ENCODE results near the gene KMT2B.

Gene KMT2B

GRCh38 chr19:35787227-35787799 lies 69.5 kb downstream of the KMT2B start:
- Histone ChIP-seq H3K79me2 (ENCODE audit: insufficient read depth, low read length) (no peaks in the 10 kb centered on the region), H4K20me1 (ENCODE audit: insufficient read depth, low read length, poor library complexity, severe bottlenecking) (peaks cover 3% of the 10 kb centered on the region), H3K4me2 (ENCODE audit: low read depth, low read length, poor library complexity, severe bottlenecking) (no peak overlapping the region), H3K9me3 (ENCODE audit: insufficient read depth, low read depth, low read length) (no peaks in the 10 kb centered on the region), H2AFZ (ENCODE audit: low read length) (no peak overlapping the region), H3K27me3 (ENCODE audit: insufficient read depth, low read length, poor library complexity, severe bottlenecking) (no peaks in the 10 kb centered on the region), H3K9me2 (replicated peaks; ENCODE audit: low read depth, low read length) (no peaks in the 10 kb centered on the region), H3F3A (ENCODE audit: low read depth) (no peaks in the 10 kb centered on the region), H3K36me3 (ENCODE audit: insufficient read depth, low read length) (peaks cover 5% of the 10 kb centered on the region; the same call in 1 of the 2 replicates), H3K4me1 (ENCODE audit: insufficient read depth, low read length, poor library complexity, severe bottlenecking) (no peaks in the 10 kb centered on the region), H3K4me3 (ENCODE audit: low read length, poor library complexity, severe bottlenecking) (no peak overlapping the region), H3K9ac (ENCODE audit: low read depth, low read length, poor library complexity, severe bottlenecking) (no peak overlapping the region)
- TF ChIP-seq CTCF (conservative IDR thresholded peaks at IDR 0.05; ENCODE audit: low read length) (no peak), EZH2phosphoT487 (IDR thresholded peaks at IDR 0.05; ENCODE audit: borderline replicate concordance) (no peak)

Data from Loucy (cell line).